H9 (cell line): ENCODE data around the gene FBXL22. TPM values are rescaled to one million over a fixed set of nuclear protein-coding genes. Genes with fewer than 3 reads are reported as not detected.

ENCODE experiments used
- DNase-seq: peaks from one replicate; pipeline ENCODE4 v3.0.0-alpha.2; 2017
- H2AFZ ChIP-seq: one replicate; pipeline ENCODE4 v1.6.1; 2013; ENCODE audit warnings: mild to moderate bottlenecking, low read length, control low read depth, moderate library complexity
- H2AK5ac ChIP-seq: 2 replicates; pipeline ENCODE4 v1.6.1; 2013; ENCODE audit warnings: low read length, control low read depth, mixed read lengths; ENCODE audit not compliant: insufficient read length
- H2BK120ac ChIP-seq: one replicate; pipeline ENCODE4 v1.6.1; 2013; ENCODE audit warnings: low read depth, mild to moderate bottlenecking, low read length, control low read depth, inconsistent platforms; ENCODE audit not compliant: poor library complexity, severe bottlenecking
- H2BK12ac ChIP-seq: 2 replicates; pipeline ENCODE4 v1.6.1; 2013; ENCODE audit warnings: low read length, control low read depth, mixed read lengths, low read depth; ENCODE audit not compliant: insufficient read length
- H2BK15ac ChIP-seq: 2 replicates; pipeline ENCODE4 v1.6.1; 2013; ENCODE audit warnings: low read depth, low read length, control low read depth
- H2BK20ac ChIP-seq: one replicate; pipeline ENCODE4 v1.6.1; 2013; ENCODE audit warnings: low read depth, mild to moderate bottlenecking, low read length, control low read depth, inconsistent platforms; ENCODE audit not compliant: poor library complexity, severe bottlenecking
- H2BK5ac ChIP-seq: 2 replicates; pipeline ENCODE4 v1.6.1; 2013; ENCODE audit warnings: low read length, control low read depth, mixed read lengths; ENCODE audit not compliant: insufficient read length
- H3K14ac ChIP-seq: 2 replicates; pipeline ENCODE4 v1.6.1; 2013; ENCODE audit warnings: low read length, control low read depth; ENCODE audit not compliant: insufficient read depth
- H3K18ac ChIP-seq: 2 replicates; pipeline ENCODE4 v1.6.1; 2013; ENCODE audit warnings: low read depth, mild to moderate bottlenecking, mixed read lengths, low read length, control low read depth; ENCODE audit not compliant: insufficient read length
- H3K23ac ChIP-seq: 2 replicates; pipeline ENCODE4 v1.6.1; 2013; ENCODE audit warnings: low read length, control low read depth, mixed read lengths, low read depth; ENCODE audit not compliant: insufficient read length
- H3K23me2 ChIP-seq: 2 replicates; pipeline ENCODE4 v1.6.1; 2013; ENCODE audit warnings: low read depth, mild to moderate bottlenecking, mixed read lengths, low read length, control low read depth; ENCODE audit not compliant: insufficient read length, poor library complexity, severe bottlenecking
- H3K27ac ChIP-seq: 2 replicates; pipeline ENCODE4 v1.5.1; 2013; ENCODE audit warnings: low read length, control low read depth, mixed read lengths, low read depth; ENCODE audit not compliant: insufficient read length
- H3K27me3 ChIP-seq: 2 replicates; pipeline ENCODE4 v1.6.1; 2013; ENCODE audit warnings: low read length, control low read depth, inconsistent platforms; ENCODE audit not compliant: insufficient read depth
- H3K4ac ChIP-seq: 2 replicates; pipeline ENCODE4 v1.6.1; 2013; ENCODE audit warnings: low read depth, mild to moderate bottlenecking, control low read depth, inconsistent platforms, low read length, moderate library complexity
- H3K4me1 ChIP-seq: 2 replicates; pipeline ENCODE4 v1.6.1; 2013; ENCODE audit warnings: low read length, control low read depth, inconsistent platforms; ENCODE audit not compliant: insufficient read depth
- H3K4me2 ChIP-seq: 2 replicates; pipeline ENCODE4 v1.6.1; 2013; ENCODE audit warnings: low read length, control low read depth, mixed read lengths; ENCODE audit not compliant: insufficient read length, insufficient read depth
- H3K56ac ChIP-seq: 2 replicates; pipeline ENCODE4 v1.6.1; 2013; ENCODE audit warnings: low read depth, mild to moderate bottlenecking, mixed read lengths, low read length, control low read depth; ENCODE audit not compliant: insufficient read length
- H3K79me1 ChIP-seq: 2 replicates; pipeline ENCODE4 v1.6.1; 2013; ENCODE audit warnings: low read depth, mild to moderate bottlenecking, moderate library complexity, low read length, control low read depth, inconsistent platforms; ENCODE audit not compliant: insufficient read depth, poor library complexity, severe bottlenecking
- H3K79me2 ChIP-seq: 2 replicates; pipeline ENCODE4 v1.6.1; 2013; ENCODE audit warnings: low read length, control low read depth, inconsistent platforms; ENCODE audit not compliant: insufficient read depth
- H3K9ac ChIP-seq: 2 replicates; pipeline ENCODE4 v1.6.1; 2013; ENCODE audit warnings: low read length, control low read depth, mixed read lengths; ENCODE audit not compliant: insufficient read length; ENCODE audit errors: extremely low read depth
- H3K9me3 ChIP-seq: one replicate; pipeline ENCODE4 v1.6.1; 2013; ENCODE audit warnings: low read depth, low read length, inconsistent platforms; ENCODE audit not compliant: control insufficient read depth
- H3T11ph ChIP-seq: one replicate; pipeline ENCODE4 v1.6.1; 2013; ENCODE audit warnings: mild to moderate bottlenecking, low read length, control low read depth, inconsistent platforms
- H4K20me1 ChIP-seq: one replicate; pipeline ENCODE4 v1.6.1; 2013; ENCODE audit not compliant: control insufficient read depth, insufficient read length, insufficient read depth
- H4K5ac ChIP-seq: 2 replicates; pipeline ENCODE4 v1.6.1; 2013; ENCODE audit warnings: low read depth, mild to moderate bottlenecking, mixed read lengths, low read length, control low read depth; ENCODE audit not compliant: insufficient read length
- H4K8ac ChIP-seq: replicated peaks from 2 replicates; pipeline ENCODE4 v1.6.1; 2013; ENCODE audit warnings: low read length, control low read depth, mixed read lengths, low read depth; ENCODE audit not compliant: insufficient read length
- H4K91ac ChIP-seq: 2 replicates; pipeline ENCODE4 v1.6.1; 2013; ENCODE audit warnings: low read depth, mild to moderate bottlenecking, moderate library complexity, mixed read lengths, low read length, control low read depth; ENCODE audit not compliant: insufficient read length
- H3K27ac Mint-ChIP-seq, 3 experiments: 2 replicates in 2 of 3; 3 replicates in 1 of 3; pipeline ENCODE4 v1.8.0; 2020 to 2021; ENCODE audit warnings: mixed read lengths in 3 of 3, mild to moderate bottlenecking in 1 of 3, moderate library complexity in 1 of 3
- H3K27me3 Mint-ChIP-seq: 2 replicates; pipeline ENCODE4 v1.8.0; 2021; ENCODE audit warnings: low read depth, mild to moderate bottlenecking, moderate library complexity, mixed read lengths
- H3K36me3 Mint-ChIP-seq, 3 experiments: 2 replicates in 2 of 3; 3 replicates in 1 of 3; pipeline ENCODE4 v1.8.0; 2020 to 2021; ENCODE audit warnings: low read depth in 3 of 3, mixed read lengths in 3 of 3; ENCODE audit not compliant: insufficient read depth in 1 of 3
- H3K4me1 Mint-ChIP-seq, 2 experiments: 2 replicates each; pipeline ENCODE4 v1.8.0; 2020; ENCODE audit warnings: mixed read lengths in 2 of 2
- H3K4me3 Mint-ChIP-seq, 2 experiments: 2 replicates in 1 of 2; 3 replicates in 1 of 2; pipeline ENCODE4 v1.8.0; 2020 to 2021; ENCODE audit warnings: mild to moderate bottlenecking in 2 of 2, mixed read lengths in 2 of 2, moderate library complexity in 1 of 2
- H3K9me3 Mint-ChIP-seq, 2 experiments: 2 replicates in 1 of 2; 3 replicates in 1 of 2; pipeline ENCODE4 v1.8.0; 2020; ENCODE audit warnings: mild to moderate bottlenecking in 2 of 2, mixed read lengths in 2 of 2, moderate library complexity in 1 of 2
- WGBS: extraction: QIAGEN DNeasy Blood & Tissue Kit; methylation state at CpG from one replicate; pipeline ENCODE4 v1.1.7; 2013; ENCODE audit warnings: missing lambda C conversion rate, low lambda C conversion rate, mixed read lengths; ENCODE audit not compliant: insufficient read length; ENCODE audit errors: extremely low coverage; 5-methylcytosine and 5-hydroxymethylcytosine counted together
- total RNA-seq: library from RNA; stranded (reverse); gene quantifications from 2 replicates; pipeline ENCODE4 v1.2.1, GENCODE V29; 2021
- TF ChIP-seq, protein P1 (sequence below): fragments of 200-600 bp; sonication (generic); conservative IDR thresholded peaks from 3 replicates; pipeline ENCODE4 v1.8.0; 2021; ENCODE audit warnings: antibody characterized with exemption, mild to moderate bottlenecking

Gene FBXL22
- total RNA-seq, 1 experiment from 2014 or later = 0.52 TPM

GRCh38 chr15:63605816-63606215 lies 8.6 kb downstream of the FBXL22 start:
- H2AK5ac ChIP-seq = no peak overlapping the region
- H3K23ac ChIP-seq = no peak overlapping the region
- no peak overlapping the region for H2BK120ac ChIP-seq
- no peak overlapping the region for H3T11ph ChIP-seq
- H4K5ac ChIP-seq = no peak overlapping the region
- no peak overlapping the region for H4K8ac ChIP-seq
- H3K4me2 ChIP-seq = no peak overlapping the region
- Mint-ChIP-seq H3K27ac (peak overlapping the region in 1 of 3 experiments; percentile 18; a peak in 2 of 7 replicates), H3K9me3 (no peaks in the 10 kb centered on the region), H3K4me3 (no peak overlapping the region), H3K4me1 (peaks cover 14 to 15% of the 10 kb centered on the region in 2 experiments), H3K36me3 (peaks cover 3 to 25% (median 6%) of the 10 kb centered on the region in 3 experiments), H3K27me3 (peaks cover 26% of the 10 kb centered on the region)
- no peaks in the 10 kb centered on the region for H3K9me3 ChIP-seq
- H3K4ac ChIP-seq = no peak overlapping the region
- peaks cover 3% of the 10 kb centered on the region; the same call in 1 of the 2 replicates for H3K27me3 ChIP-seq
- DNase-seq = no peak
- no peak overlapping the region for H2BK12ac ChIP-seq
- no peak overlapping the region for H4K91ac ChIP-seq
- no peaks in the 10 kb centered on the region for H3K4me1 ChIP-seq
- H3K18ac ChIP-seq = no peak overlapping the region
- WGBS = no CpG with 5 or more reads among the region's 7 CpGs
- peaks cover 8% of the 10 kb centered on the region for H3K23me2 ChIP-seq
- no peak overlapping the region for H3K14ac ChIP-seq
- no peak overlapping the region for H2BK15ac ChIP-seq
- no peak overlapping the region for H3K9ac ChIP-seq
- no peaks in the 10 kb centered on the region for H3K79me2 ChIP-seq
- TF ChIP-seq, protein P1, sequence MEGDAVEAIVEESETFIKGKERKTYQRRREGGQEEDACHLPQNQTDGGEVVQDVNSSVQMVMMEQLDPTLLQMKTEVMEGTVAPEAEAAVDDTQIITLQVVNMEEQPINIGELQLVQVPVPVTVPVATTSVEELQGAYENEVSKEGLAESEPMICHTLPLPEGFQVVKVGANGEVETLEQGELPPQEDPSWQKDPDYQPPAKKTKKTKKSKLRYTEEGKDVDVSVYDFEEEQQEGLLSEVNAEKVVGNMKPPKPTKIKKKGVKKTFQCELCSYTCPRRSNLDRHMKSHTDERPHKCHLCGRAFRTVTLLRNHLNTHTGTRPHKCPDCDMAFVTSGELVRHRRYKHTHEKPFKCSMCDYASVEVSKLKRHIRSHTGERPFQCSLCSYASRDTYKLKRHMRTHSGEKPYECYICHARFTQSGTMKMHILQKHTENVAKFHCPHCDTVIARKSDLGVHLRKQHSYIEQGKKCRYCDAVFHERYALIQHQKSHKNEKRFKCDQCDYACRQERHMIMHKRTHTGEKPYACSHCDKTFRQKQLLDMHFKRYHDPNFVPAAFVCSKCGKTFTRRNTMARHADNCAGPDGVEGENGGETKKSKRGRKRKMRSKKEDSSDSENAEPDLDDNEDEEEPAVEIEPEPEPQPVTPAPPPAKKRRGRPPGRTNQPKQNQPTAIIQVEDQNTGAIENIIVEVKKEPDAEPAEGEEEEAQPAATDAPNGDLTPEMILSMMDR = no peak
- no peak overlapping the region for H2BK20ac ChIP-seq
- no peaks in the 10 kb centered on the region for H4K20me1 ChIP-seq
- no peaks in the 10 kb centered on the region for H3K79me1 ChIP-seq
- no peak overlapping the region for H2AFZ ChIP-seq
- H3K27ac ChIP-seq = no peak overlapping the region
- no peak overlapping the region for H3K56ac ChIP-seq
- no peak overlapping the region for H2BK5ac ChIP-seq
